SK-N-SH (cell line): ENCODE results near the gene TMEM256. TPM values are rescaled to one million over a fixed set of nuclear protein-coding genes. Genes with fewer than 3 reads are reported as not detected.

Experiments used
- CTCF ChIA-PET: fragments of 300-600, 350-600 bp; formaldehyde crosslinking; extraction: SDS; loops from one replicate; lab custom pipeline; 2021; lab: Yijun Ruan, JAX
- POLR2A ChIA-PET: fragments of 350-600 bp; sonication (Branson Sonifier 250); formaldehyde crosslinking; extraction: SDS; loops from one replicate; lab custom pipeline; 2020; ENCODE audit warnings: antibody characterized with exemption, inconsistent platforms; lab: Yijun Ruan, JAX
- DNase-seq: peaks from one replicate; pipeline ENCODE4 v3.0.0; 2012
- H2AFZ ChIP-seq: fragments of 200-600 bp; sonication (generic); 2 replicates; pipeline ENCODE4 v1.8.1; 2016; ENCODE audit warnings: antibody characterized with exemption, mild to moderate bottlenecking, low read depth
- H3F3A ChIP-seq: fragments of 200-600 bp; sonication (generic); replicated peaks from 2 replicates; pipeline ENCODE3; 2016; ENCODE audit warnings: antibody characterized with exemption, mild to moderate bottlenecking; ENCODE audit not compliant: insufficient read depth
- H3K27ac ChIP-seq, 2 experiments: fragments of 200-500 bp in 1 of 2; fragments of 200-600 bp in 1 of 2; sonication (Bioruptor generic) in 1 of 2; sonication (generic), shearing (Covaris generic) in 1 of 2; 2 replicates each; pipeline versions ENCODE4 v1.5.1 to v1.6.1; 2014 to 2016; ENCODE audit warnings: low read depth in 2 of 2, inconsistent platforms in 1 of 2, low read length in 1 of 2, mild to moderate bottlenecking in 1 of 2, mixed read lengths in 1 of 2
- H3K27me3 ChIP-seq: fragments of 200-600 bp; sonication (generic), shearing (Covaris generic); 2 replicates; pipeline ENCODE4 v1.6.1; 2016; ENCODE audit warnings: mixed run types; ENCODE audit not compliant: insufficient read depth
- H3K36me3 ChIP-seq, 2 experiments: fragments of 200-500 bp in 1 of 2; fragments of 200-600 bp in 1 of 2; sonication (Bioruptor generic) in 1 of 2; sonication (generic) in 1 of 2; replicated peaks in 1 of 2; 2 replicates each; pipeline versions ENCODE3 to v1.5.1; 2014 to 2016; ENCODE audit warnings: low read length in 1 of 2, mild to moderate bottlenecking in 1 of 2; ENCODE audit not compliant: insufficient read depth in 2 of 2, control insufficient read depth in 1 of 2
- H3K4me1 ChIP-seq, 2 experiments: fragments of 200-500 bp in 1 of 2; fragments of 200-600 bp in 1 of 2; sonication (Bioruptor generic) in 1 of 2; sonication (generic), shearing (Covaris generic) in 1 of 2; 2 replicates each; pipeline versions ENCODE4 v1.5.1 to v1.6.1; 2014 to 2016; ENCODE audit warnings: low read depth in 1 of 2, low read length in 1 of 2, mixed run types in 1 of 2; ENCODE audit not compliant: insufficient read depth in 2 of 2, control insufficient read depth in 1 of 2
- H3K4me2 ChIP-seq: fragments of 200-600 bp; sonication (generic), shearing (Covaris generic); 2 replicates; pipeline ENCODE4 v1.6.1; 2017; ENCODE audit warnings: mixed run types
- H3K4me3 ChIP-seq, 2 experiments: fragments of 200-500 bp in 1 of 2; fragments of 200-600 bp in 1 of 2; sonication (Bioruptor generic) in 1 of 2; sonication (generic), shearing (Covaris generic) in 1 of 2; 2 replicates each; pipeline versions ENCODE4 v1.5.1 to v1.8.1; 2014 to 2016; ENCODE audit warnings: low read depth in 2 of 2, inconsistent platforms in 1 of 2, low read length in 1 of 2, mild to moderate bottlenecking in 1 of 2, mixed read lengths in 1 of 2, moderate library complexity in 1 of 2
- H3K79me2 ChIP-seq: fragments of 200-600 bp; sonication (generic); 2 replicates; pipeline ENCODE4 v1.8.1; 2017; ENCODE audit warnings: mild to moderate bottlenecking; ENCODE audit not compliant: insufficient read depth
- H3K9ac ChIP-seq: fragments of 200-600 bp; sonication (generic); 2 replicates; pipeline ENCODE4 v1.6.1; 2017; ENCODE audit warnings: mixed run types
- H3K9me2 ChIP-seq: fragments of 200-600 bp; sonication (generic); 2 replicates; pipeline ENCODE4 v1.6.1; 2017; ENCODE audit warnings: mixed run types
- H3K9me3 ChIP-seq: fragments of 200-600 bp; sonication (generic); 2 replicates; pipeline ENCODE4 v1.6.1; 2017; ENCODE audit warnings: mixed run types, mild to moderate bottlenecking, moderate library complexity
- H4K20me1 ChIP-seq: fragments of 200-600 bp; sonication (generic); 2 replicates; pipeline ENCODE4 v1.6.1; 2017; ENCODE audit warnings: mild to moderate bottlenecking, mixed run types; ENCODE audit not compliant: insufficient read depth
- ELF1 ChIP-seq: IDR thresholded peaks from 2 replicates; pipeline ENCODE4 v1.4.0; 2012
- EP300 ChIP-seq, 2 experiments: IDR thresholded peaks; 2 replicates each; pipeline versions ENCODE4 v1.4.0 to v1.6.1; 2012; ENCODE audit warnings: borderline replicate concordance in 1 of 2, low read depth in 1 of 2, low read length in 1 of 2
- EZH2phosphoT487 ChIP-seq: fragments of 200-600 bp; sonication (generic); IDR thresholded peaks from 2 replicates; pipeline ENCODE4 v1.6.1; 2017; ENCODE audit warnings: low read depth, mixed run types, mild to moderate bottlenecking, antibody characterized with exemption, moderate library complexity, borderline replicate concordance
- GABPA ChIP-seq: IDR thresholded peaks from 2 replicates; pipeline ENCODE4 v1.4.0; 2012; ENCODE audit warnings: low read depth, mild to moderate bottlenecking
- IRF3 ChIP-seq: fragments of 150-350 bp; IDR thresholded peaks from 2 replicates; pipeline ENCODE4 v1.6.1; 2016; ENCODE audit warnings: mild to moderate bottlenecking, low read depth, low read length
- JUND ChIP-seq: IDR thresholded peaks from 2 replicates; pipeline ENCODE4 v1.4.0; 2012
- MAX ChIP-seq: IDR thresholded peaks from 2 replicates; pipeline ENCODE4 v1.4.0; 2012; ENCODE audit warnings: low read depth
- NFIC ChIP-seq: IDR thresholded peaks from 2 replicates; pipeline ENCODE4 v1.4.0; 2012; ENCODE audit warnings: borderline replicate concordance
- RAD21 ChIP-seq: IDR thresholded peaks from 2 replicates; pipeline ENCODE4 v1.6.1; 2012; ENCODE audit warnings: mild to moderate bottlenecking, low read length
- REST ChIP-seq: IDR thresholded peaks from 2 replicates; pipeline ENCODE4 v1.6.1; 2012; ENCODE audit warnings: mild to moderate bottlenecking, low read depth, low read length, moderate library complexity
- TAF1 ChIP-seq: IDR thresholded peaks from 2 replicates; pipeline ENCODE4 v1.6.1; 2012; ENCODE audit warnings: low read depth, mild to moderate bottlenecking, low read length, moderate library complexity, borderline replicate concordance
- TCF12 ChIP-seq: IDR thresholded peaks from 2 replicates; pipeline ENCODE4 v1.4.0; 2012
- TEAD4 ChIP-seq: IDR thresholded peaks from 2 replicates; pipeline ENCODE4 v1.4.0; 2012; ENCODE audit warnings: mild to moderate bottlenecking, borderline replicate concordance; ENCODE audit not compliant: insufficient read depth
- USF1 ChIP-seq: IDR thresholded peaks from 2 replicates; pipeline ENCODE4 v1.4.0; 2012; ENCODE audit warnings: low read depth, borderline replicate concordance
- USF2 ChIP-seq: fragments of 150-350 bp; IDR thresholded peaks from 2 replicates; pipeline ENCODE4 v1.6.1; 2017; ENCODE audit warnings: antibody characterized with exemption, low read length, low read depth, borderline replicate concordance
- YY1 ChIP-seq: IDR thresholded peaks from 2 replicates; pipeline ENCODE4 v1.4.0; 2012; ENCODE audit warnings: low read depth, mild to moderate bottlenecking
- ZBTB33 ChIP-seq: IDR thresholded peaks from 2 replicates; pipeline ENCODE4 v1.4.0; 2012; ENCODE audit warnings: low read depth, borderline replicate concordance
- WGBS: methylation state at CpG from one replicate; pipeline ENCODE4 v1.1.6; 2017; ENCODE audit warnings: low lambda C conversion rate; 5-methylcytosine and 5-hydroxymethylcytosine counted together
- polyA plus RNA-seq, 3 experiments: library from polyadenylated mRNA; depleted of rRNA; stranded (reverse); fragments of >200 nt; gene quantifications; 2 replicates each; pipeline ENCODE4 v1.2.3, GENCODE V29; 2012

The TMEM256 gene
- polyA plus RNA-seq, 1 of the 3 experiments (the other 2 are of a cell fraction), result 213 TPM

- peaks cover 0 to 33% of the 10 kb centered on the region in 2 experiments for H3K36me3 ChIP-seq
- no peaks in the 10 kb centered on the region for H4K20me1 ChIP-seq
- no peaks in the 10 kb centered on the region for H3K9me2 ChIP-seq
- no peak for DNase-seq
- H3K27me3 ChIP-seq, result no peaks in the 10 kb centered on the region
- ChIA-PET POLR2A (no interaction called here), CTCF (interaction anchor here (0.7 to 1.6 kb wide), 4 partner anchors 35 to 142 kb away, joined by 3 to 6 read pairs (median 3); no protein-coding TSS in a partner anchor)
- H3K4me1 ChIP-seq, result no peaks in the 10 kb centered on the region; a peak in 1 of 4 replicates
- no peaks in the 10 kb centered on the region for H3K9me3 ChIP-seq
- H3K79me2 ChIP-seq, result no peaks in the 10 kb centered on the region
- no peak overlapping the region for H3K4me3 ChIP-seq
- H3F3A ChIP-seq, result no peaks in the 10 kb centered on the region
- H2AFZ ChIP-seq, result no peak overlapping the region
- TF ChIP-seq YY1, result no peak
- TF ChIP-seq REST, result no peak
- no peak for TF ChIP-seq RAD21
- no peak for TF ChIP-seq NFIC
- TF ChIP-seq JUND, result no peak
- TF ChIP-seq ELF1, result no peak
- TF ChIP-seq MAX, result no peak
- no peak for TF ChIP-seq TEAD4
- TF ChIP-seq TCF12, result no peak
- TF ChIP-seq GABPA, result no peak
- H3K27ac ChIP-seq, result no peak overlapping the region
- H3K4me2 ChIP-seq, result no peak overlapping the region
- WGBS, result 87% methylated on average over 18 of the region's 18 CpGs
- no peak overlapping the region for H3K9ac ChIP-seq
Observed at GRCh38 chr17:7418472-7419152, 14.7 kb upstream of the TMEM256 start.

- no peak overlapping the region for H3K27ac ChIP-seq
- H2AFZ ChIP-seq, result no peak overlapping the region
- H3K4me1 ChIP-seq, result no peaks in the 10 kb centered on the region; a peak in 1 of 4 replicates
- H3K9me2 ChIP-seq, result no peaks in the 10 kb centered on the region
- CTCF ChIA-PET, result interaction anchor here (0.9 to 2.0 kb wide), 2 partner anchors 10 to 143 kb away, joined by 3 to 6 read pairs; partner anchors contain the start of gene NLGN2
- DNase-seq, result no peak
- peaks cover 0 to 43% of the 10 kb centered on the region in 2 experiments for H3K36me3 ChIP-seq
- H3K9ac ChIP-seq, result no peak overlapping the region
- no peaks in the 10 kb centered on the region for H3F3A ChIP-seq
- H3K4me3 ChIP-seq, result no peak overlapping the region
- H3K27me3 ChIP-seq, result no peaks in the 10 kb centered on the region
- WGBS, result 96% methylated on average over 42 of the region's 54 CpGs
- H4K20me1 ChIP-seq, result no peaks in the 10 kb centered on the region
- POLR2A ChIA-PET, result no interaction called here
- H3K79me2 ChIP-seq, result no peaks in the 10 kb centered on the region
- TF ChIP-seq USF2 (no peak), TAF1 (no peak), EZH2phosphoT487 (no peak), GABPA (no peak), ZBTB33 (no peak), EP300 (IDR thresholded peaks at IDR 0.05; ENCODE audit: borderline replicate concordance in 1 of 2, low read depth in 1 of 2, low read length in 1 of 2) (no peak), IRF3 (no peak), NFIC (no peak), USF1 (no peak)
- TF ChIP-seq, all 33 proteins: peak for 0
- Histone ChIP-seq H3K4me2 (no peak overlapping the region), H3K9me3 (no peaks in the 10 kb centered on the region)
Observed at GRCh38 chr17:7417056-7417655, 13.3 kb upstream of the TMEM256 start.
